PC-3 (cell line): ENCODE measurements around the gene SIGMAR1. TPM values are rescaled to one million over a fixed set of nuclear protein-coding genes. Genes with fewer than 3 reads are reported as not detected.

Experiments
- ATAC-seq: fragments of 200-7000 bp; cut with Tn5 transposase; 2 replicates; pipeline ENCODE4 v1.9.1; 2020; ENCODE audit warnings: mild to moderate bottlenecking, moderate library complexity
- BruUV-seq: library from RNA; stranded (reverse); fragments of 400-500 nt; replicated peaks from 2 replicates; lab custom pipeline; 2021; lab: Mats Ljungman, UMichigan
- CTCF ChIA-PET: fragments of 300-600 bp; sonication (Branson Sonifier 250); formaldehyde crosslinking; loops from one replicate; lab custom pipeline; 2022; ENCODE audit warnings: antibody characterized with exemption; lab: Charles Lee
- POLR2A ChIA-PET: fragments of 300-600 bp; sonication (Branson Sonifier 250); formaldehyde crosslinking; loops from one replicate; lab custom pipeline; 2022; ENCODE audit warnings: antibody characterized with exemption; ENCODE audit not compliant: unreplicated experiment; lab: Charles Lee
- DNase-seq: peaks from one replicate; pipeline ENCODE4 v3.0.0-alpha.2; 2015
- H2AFZ ChIP-seq: fragments of 300-600 bp; sonication (generic); 2 replicates; pipeline ENCODE4 v1.6.0; 2016; ENCODE audit warnings: antibody characterized with exemption, low read length
- H3F3A ChIP-seq: fragments of 300-600 bp; sonication (generic); one replicate; pipeline ENCODE4 v1.6.0; 2017; ENCODE audit warnings: antibody characterized with exemption, low read length, control low read depth, mild to moderate bottlenecking; ENCODE audit not compliant: unreplicated experiment
- H3K27ac ChIP-seq: fragments of 300-600 bp; sonication (generic); 2 replicates; pipeline ENCODE4 v1.5.1; 2016; ENCODE audit warnings: mild to moderate bottlenecking, low read length
- H3K27me3 ChIP-seq: fragments of 300-600 bp; sonication (generic); 2 replicates; pipeline ENCODE4 v1.6.1; 2016; ENCODE audit warnings: low read length, mixed read lengths
- H3K36me3 ChIP-seq: fragments of 300-600 bp; sonication (generic); 2 replicates; pipeline ENCODE4 v1.6.1; 2016; ENCODE audit warnings: low read depth, mixed run types, low read length, mixed read lengths
- H3K4me1 ChIP-seq: fragments of 300-600 bp; sonication (generic); 2 replicates; pipeline ENCODE4 v1.5.1; 2016; ENCODE audit warnings: low read length; ENCODE audit not compliant: insufficient read depth
- H3K4me2 ChIP-seq: fragments of 300-600 bp; sonication (generic); 2 replicates; pipeline ENCODE4 v1.6.0; 2016; ENCODE audit warnings: low read length
- H3K4me3 ChIP-seq: fragments of 300-600 bp; sonication (generic); 2 replicates; pipeline ENCODE4 v1.5.1; 2016; ENCODE audit warnings: mild to moderate bottlenecking, low read length, mixed read lengths
- H3K79me2 ChIP-seq: fragments of 300-600 bp; sonication (generic); 2 replicates; pipeline ENCODE4 v1.6.1; 2017; ENCODE audit warnings: low read length, mixed read lengths
- H3K9ac ChIP-seq: fragments of 300-600 bp; sonication (generic); 2 replicates; pipeline ENCODE4 v1.6.0; 2016; ENCODE audit warnings: mild to moderate bottlenecking, low read length
- H3K9me2 ChIP-seq: fragments of 300-600 bp; sonication (generic); replicated peaks from 2 replicates; pipeline ENCODE4 v1.6.1; 2016; ENCODE audit warnings: mixed run types, low read length, mixed read lengths
- H3K9me3 ChIP-seq: fragments of 300-600 bp; sonication (generic); 2 replicates; pipeline ENCODE4 v1.6.1; 2016; ENCODE audit warnings: low read length, mixed read lengths
- H4K20me1 ChIP-seq: fragments of 300-600 bp; sonication (generic); 2 replicates; pipeline ENCODE4 v1.6.1; 2016; ENCODE audit warnings: low read length, mixed read lengths
- EZH2 ChIP-seq: fragments of 300-600 bp; sonication (generic); IDR thresholded peaks from one replicate; pipeline ENCODE4 v1.6.1; 2017; ENCODE audit warnings: antibody characterized with exemption, mild to moderate bottlenecking, low read length; ENCODE audit not compliant: unreplicated experiment
- EZH2phosphoT487 ChIP-seq: fragments of 300-600 bp; sonication (generic); IDR thresholded peaks from 2 replicates; pipeline ENCODE4 v1.6.1; 2018; ENCODE audit warnings: mild to moderate bottlenecking, antibody characterized with exemption, low read length, borderline replicate concordance
- intact Hi-C: fragments of 100-400 bp; cut with micrococcal nuclease; formaldehyde crosslinking; loops from 2 replicates; pipeline ENCODE4 v1.9.0; 2023
- total RNA-seq: library from RNA; depleted of rRNA; stranded (reverse); fragments of >200 nt; gene quantifications from 2 replicates; pipeline ENCODE4 v1.2.3, GENCODE V29; 2014
- TF ChIP-seq, protein P1 (sequence below): fragments of 300-600 bp; sonication (generic); conservative IDR thresholded peaks from 2 replicates; pipeline ENCODE4 v1.5.1; 2017; ENCODE audit warnings: antibody characterized with exemption, low read depth, mild to moderate bottlenecking, low read length

The SIGMAR1 gene
- total RNA-seq, 1 experiment from 2014 or later, result 96.7 TPM

DNA sequence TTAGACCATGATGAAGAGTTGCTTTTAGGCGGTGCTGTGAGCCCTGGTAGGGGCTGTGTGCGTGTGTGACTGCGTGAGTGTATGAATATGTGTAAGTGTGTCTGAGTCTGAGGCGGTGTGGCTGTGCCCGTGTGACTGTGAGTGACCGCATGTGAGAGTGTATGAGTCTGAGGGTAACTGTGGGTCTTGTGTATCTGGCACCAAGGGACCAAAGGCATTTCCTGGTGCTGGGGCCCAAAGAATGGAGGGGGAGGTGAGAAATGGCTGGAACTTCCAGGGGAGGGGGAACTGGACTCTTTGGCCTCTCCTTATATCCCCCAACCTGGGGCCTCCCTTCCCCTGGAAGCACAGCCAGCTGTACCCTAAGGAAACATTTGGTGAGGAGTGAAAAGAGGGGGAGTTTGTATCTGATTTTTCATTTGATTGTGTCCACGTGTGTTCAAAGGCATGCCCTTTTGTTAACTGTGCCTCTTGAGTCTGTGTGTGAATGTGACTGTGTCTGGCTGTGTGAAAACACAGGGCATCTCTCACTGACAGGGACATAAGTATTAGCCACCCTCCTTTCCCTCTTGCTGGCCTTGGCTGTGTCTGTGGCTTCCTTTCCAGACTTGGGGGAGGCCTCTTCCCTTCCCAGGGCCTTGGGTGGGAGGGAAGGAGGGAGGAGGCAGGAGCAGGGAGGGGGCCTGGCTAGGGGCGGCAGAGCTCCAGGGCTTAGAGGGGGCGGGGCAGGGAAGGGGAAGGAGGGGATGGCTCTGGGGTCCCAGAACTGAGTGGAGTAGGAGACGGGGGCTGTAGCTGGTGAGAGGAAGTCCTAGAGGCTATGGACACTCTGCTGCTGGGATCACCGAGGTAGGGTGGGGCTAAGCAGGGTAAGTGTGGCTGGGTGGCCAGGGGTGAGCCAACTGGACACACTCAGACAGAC, 15.8 kb upstream of the SIGMAR1 start:
- Histone ChIP-seq H3K4me1 (peaks cover 15% of the 10 kb centered on the region; the same call in 1 of the 2 replicates), H3K36me3 (no peaks in the 10 kb centered on the region), H3K27ac (no peak overlapping the region), H3K9ac (no peak overlapping the region), H4K20me1 (no peaks in the 10 kb centered on the region), H3K9me2 (no peaks in the 10 kb centered on the region), H3K4me2 (peak overlapping the region; percentile 89; the same call in 1 of the 2 replicates), H3K9me3 (no peaks in the 10 kb centered on the region), H3F3A (no peaks in the 10 kb centered on the region), H3K27me3 (no peaks in the 10 kb centered on the region), H3K4me3 (no peak overlapping the region), H2AFZ (no peak overlapping the region), H3K79me2 (no peaks in the 10 kb centered on the region)
- ChIA-PET POLR2A (no interaction called here), CTCF (no interaction called here)
- DNase-seq (no peak), ATAC-seq (no peak)
- TF ChIP-seq EZH2phosphoT487 (no peak), EZH2 (no peak)
- TF ChIP-seq, protein P1, sequence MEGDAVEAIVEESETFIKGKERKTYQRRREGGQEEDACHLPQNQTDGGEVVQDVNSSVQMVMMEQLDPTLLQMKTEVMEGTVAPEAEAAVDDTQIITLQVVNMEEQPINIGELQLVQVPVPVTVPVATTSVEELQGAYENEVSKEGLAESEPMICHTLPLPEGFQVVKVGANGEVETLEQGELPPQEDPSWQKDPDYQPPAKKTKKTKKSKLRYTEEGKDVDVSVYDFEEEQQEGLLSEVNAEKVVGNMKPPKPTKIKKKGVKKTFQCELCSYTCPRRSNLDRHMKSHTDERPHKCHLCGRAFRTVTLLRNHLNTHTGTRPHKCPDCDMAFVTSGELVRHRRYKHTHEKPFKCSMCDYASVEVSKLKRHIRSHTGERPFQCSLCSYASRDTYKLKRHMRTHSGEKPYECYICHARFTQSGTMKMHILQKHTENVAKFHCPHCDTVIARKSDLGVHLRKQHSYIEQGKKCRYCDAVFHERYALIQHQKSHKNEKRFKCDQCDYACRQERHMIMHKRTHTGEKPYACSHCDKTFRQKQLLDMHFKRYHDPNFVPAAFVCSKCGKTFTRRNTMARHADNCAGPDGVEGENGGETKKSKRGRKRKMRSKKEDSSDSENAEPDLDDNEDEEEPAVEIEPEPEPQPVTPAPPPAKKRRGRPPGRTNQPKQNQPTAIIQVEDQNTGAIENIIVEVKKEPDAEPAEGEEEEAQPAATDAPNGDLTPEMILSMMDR, result no peak
- no TSS peak for BruUV-seq
- intact Hi-C loops, result no loop called here

DNA sequence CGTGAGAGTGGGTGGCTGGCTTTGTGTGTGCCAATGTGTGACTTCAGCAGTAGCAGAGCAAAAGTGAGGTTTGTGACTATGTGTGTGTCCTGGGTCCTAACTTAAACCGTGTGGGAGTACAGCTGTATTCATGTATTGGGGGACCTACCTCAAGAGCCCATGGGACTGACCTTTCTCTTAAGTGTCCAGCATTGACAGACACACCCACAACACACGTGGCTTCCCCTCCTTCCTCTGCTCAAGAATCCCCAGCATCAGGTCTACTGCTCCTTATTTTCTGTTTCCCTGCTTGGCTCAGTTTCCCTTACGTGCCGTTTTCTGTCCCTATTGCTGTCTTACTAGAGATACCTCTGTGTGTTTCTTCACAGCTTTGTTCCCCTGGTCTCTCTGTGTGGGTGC, 15.0 kb upstream of the SIGMAR1 start:
- DNase-seq, result no peak
- H3F3A ChIP-seq, result no peaks in the 10 kb centered on the region
- H2AFZ ChIP-seq, result peak overlapping the region; percentile 78
- H3K9me2 ChIP-seq, result no peaks in the 10 kb centered on the region
- no peaks in the 10 kb centered on the region for H3K36me3 ChIP-seq
- H3K9ac ChIP-seq, result peak overlapping the region; percentile 18; the same call in 1 of the 2 replicates
- CTCF ChIA-PET, result no interaction called here
- no TSS peak for BruUV-seq
- H3K27ac ChIP-seq, result no peak overlapping the region
- POLR2A ChIA-PET, result no interaction called here
- ATAC-seq, result no peak
- intact Hi-C loops, result no loop called here
- H3K27me3 ChIP-seq, result no peaks in the 10 kb centered on the region
- no peaks in the 10 kb centered on the region for H3K9me3 ChIP-seq
- TF ChIP-seq, protein P1, result no peak
- TF ChIP-seq EZH2phosphoT487 (no peak), EZH2 (no peak)
- H3K4me3 ChIP-seq, result peak overlapping the region; percentile 61
- peak overlapping the region; percentile 89 for H3K4me2 ChIP-seq
- peaks cover 1% of the 10 kb centered on the region; the same call in 1 of the 2 replicates for H3K79me2 ChIP-seq
- no peaks in the 10 kb centered on the region for H4K20me1 ChIP-seq
- peaks cover 16% of the 10 kb centered on the region; the same call in 1 of the 2 replicates for H3K4me1 ChIP-seq
